ENCODE data around the gene COPA. TPM values are rescaled to one million over a fixed set of nuclear protein-coding genes. Genes with fewer than 3 reads are reported as not detected.
A peak's percentile ranks its signal among the peaks of the same experiment; 100 is the strongest.

COPA gene
- total RNA-seq, 1 donor, result 220 TPM

- no peak for TF ChIP-seq CTCF (IDR thresholded peaks at IDR 0.05; ENCODE audit: insufficient read depth, low read length)
- peak overlapping the region; percentile 94 for H3K4me3 ChIP-seq (ENCODE audit: low read depth, low read length)
- no peak for DNase-seq (ENCODE audit: low read depth)
Measured at GRCh38 chr1:160344241-160344640, 1.2 kb upstream of the COPA start.

GRCh38 chr1:160342526-160342925 lies 524 bp downstream of the COPA start:
- peak overlapping the region; percentile 94 for H3K4me3 ChIP-seq (ENCODE audit: low read depth, low read length)
- peak; percentile 17 for DNase-seq (ENCODE audit: low read depth)
- no peak for TF ChIP-seq CTCF (IDR thresholded peaks at IDR 0.05; ENCODE audit: insufficient read depth, low read length)

- TF ChIP-seq CTCF (IDR thresholded peaks at IDR 0.05; ENCODE audit: insufficient read depth, low read length), result no peak
- H3K4me3 ChIP-seq (ENCODE audit: low read depth, low read length), result peak overlapping the region; percentile 94
- DNase-seq (ENCODE audit: low read depth), result no peak
Measured at GRCh38 chr1:160340866-160341265, 2.2 kb downstream of the COPA start.

GRCh38 chr1:160340146-160340545 lies 2.9 kb downstream of the COPA start:
- no peak for DNase-seq (ENCODE audit: low read depth)
- no peak overlapping the region for H3K4me3 ChIP-seq (ENCODE audit: low read depth, low read length)
- TF ChIP-seq CTCF (IDR thresholded peaks at IDR 0.05; ENCODE audit: insufficient read depth, low read length), result no peak

- TF ChIP-seq CTCF (IDR thresholded peaks at IDR 0.05; ENCODE audit: insufficient read depth, low read length), result no peak
- no peak overlapping the region for H3K4me3 ChIP-seq (ENCODE audit: low read depth, low read length)
- DNase-seq (ENCODE audit: low read depth), result no peak
Measured at GRCh38 chr1:160338580-160338979, 4.5 kb downstream of the COPA start.

GRCh38 chr1:160332516-160332915 lies 10.5 kb downstream of the COPA start:
- TF ChIP-seq CTCF (IDR thresholded peaks at IDR 0.05; ENCODE audit: insufficient read depth, low read length), result no peak
- no peak overlapping the region for H3K4me3 ChIP-seq (ENCODE audit: low read depth, low read length)
- DNase-seq (ENCODE audit: low read depth), result no peak

GRCh38 chr1:160330119-160330518 lies 12.9 kb downstream of the COPA start:
- TF ChIP-seq CTCF (IDR thresholded peaks at IDR 0.05; ENCODE audit: insufficient read depth, low read length), result no peak
- DNase-seq (ENCODE audit: low read depth), result no peak
- no peak overlapping the region for H3K4me3 ChIP-seq (ENCODE audit: low read depth, low read length)
